Measurements from ENCODE around the gene SLC6A19. TPM values are rescaled to one million over a fixed set of nuclear protein-coding genes. Genes with fewer than 3 reads are reported as not detected.

Gene SLC6A19
- total RNA-seq, 2 experiments from 2014 or later: not detected

- H3K4me1 ChIP-seq (ENCODE audit: insufficient read depth, low read length): no peaks in the 10 kb centered on the region
- TF ChIP-seq, protein P1, sequence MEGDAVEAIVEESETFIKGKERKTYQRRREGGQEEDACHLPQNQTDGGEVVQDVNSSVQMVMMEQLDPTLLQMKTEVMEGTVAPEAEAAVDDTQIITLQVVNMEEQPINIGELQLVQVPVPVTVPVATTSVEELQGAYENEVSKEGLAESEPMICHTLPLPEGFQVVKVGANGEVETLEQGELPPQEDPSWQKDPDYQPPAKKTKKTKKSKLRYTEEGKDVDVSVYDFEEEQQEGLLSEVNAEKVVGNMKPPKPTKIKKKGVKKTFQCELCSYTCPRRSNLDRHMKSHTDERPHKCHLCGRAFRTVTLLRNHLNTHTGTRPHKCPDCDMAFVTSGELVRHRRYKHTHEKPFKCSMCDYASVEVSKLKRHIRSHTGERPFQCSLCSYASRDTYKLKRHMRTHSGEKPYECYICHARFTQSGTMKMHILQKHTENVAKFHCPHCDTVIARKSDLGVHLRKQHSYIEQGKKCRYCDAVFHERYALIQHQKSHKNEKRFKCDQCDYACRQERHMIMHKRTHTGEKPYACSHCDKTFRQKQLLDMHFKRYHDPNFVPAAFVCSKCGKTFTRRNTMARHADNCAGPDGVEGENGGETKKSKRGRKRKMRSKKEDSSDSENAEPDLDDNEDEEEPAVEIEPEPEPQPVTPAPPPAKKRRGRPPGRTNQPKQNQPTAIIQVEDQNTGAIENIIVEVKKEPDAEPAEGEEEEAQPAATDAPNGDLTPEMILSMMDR (IDR thresholded peaks at IDR 0.05): no peak
- H3K36me3 ChIP-seq (ENCODE audit: insufficient read depth, low read length): no peaks in the 10 kb centered on the region
- H3K27ac Mint-ChIP-seq: no peak overlapping the region
- no peaks in the 10 kb centered on the region for H3K9me3 Mint-ChIP-seq
- peaks cover 0 to 14% of the 10 kb centered on the region in 2 experiments for H3K9me3 ChIP-seq (ENCODE audit: control insufficient read depth in 1 of 2, insufficient read depth in 1 of 2, low read length in 2 of 2)
- intact Hi-C loops (cut with DNase I, micrococcal nuclease): no loop called here
- no peaks in the 10 kb centered on the region for H3K36me3 Mint-ChIP-seq (ENCODE audit: low read depth)
- H3K27me3 ChIP-seq (ENCODE audit: control insufficient read depth in 1 of 2, insufficient read depth in 2 of 2, low read length in 2 of 2): no peaks in the 10 kb centered on the region
- H3K27me3 Mint-ChIP-seq: no peaks in the 10 kb centered on the region
- H3K4me3 Mint-ChIP-seq: no peak overlapping the region
- H3K4me1 Mint-ChIP-seq (ENCODE audit: low read depth): no peaks in the 10 kb centered on the region
- H3K4me3 ChIP-seq (ENCODE audit: low read length): no peak overlapping the region
- ChIA-PET CTCF (no interaction called here), POLR2A (no interaction called here)
- DNase-seq (no peak), ATAC-seq (ENCODE audit: poor library complexity) (no peak)
- no peak overlapping the region for H3K27ac ChIP-seq (ENCODE audit: low read depth in 1 of 2, low read length in 2 of 2)
These were observed 1.4 kb downstream of the SLC6A19 start for GRCh38 chr5:1202798-1203185.

DNA sequence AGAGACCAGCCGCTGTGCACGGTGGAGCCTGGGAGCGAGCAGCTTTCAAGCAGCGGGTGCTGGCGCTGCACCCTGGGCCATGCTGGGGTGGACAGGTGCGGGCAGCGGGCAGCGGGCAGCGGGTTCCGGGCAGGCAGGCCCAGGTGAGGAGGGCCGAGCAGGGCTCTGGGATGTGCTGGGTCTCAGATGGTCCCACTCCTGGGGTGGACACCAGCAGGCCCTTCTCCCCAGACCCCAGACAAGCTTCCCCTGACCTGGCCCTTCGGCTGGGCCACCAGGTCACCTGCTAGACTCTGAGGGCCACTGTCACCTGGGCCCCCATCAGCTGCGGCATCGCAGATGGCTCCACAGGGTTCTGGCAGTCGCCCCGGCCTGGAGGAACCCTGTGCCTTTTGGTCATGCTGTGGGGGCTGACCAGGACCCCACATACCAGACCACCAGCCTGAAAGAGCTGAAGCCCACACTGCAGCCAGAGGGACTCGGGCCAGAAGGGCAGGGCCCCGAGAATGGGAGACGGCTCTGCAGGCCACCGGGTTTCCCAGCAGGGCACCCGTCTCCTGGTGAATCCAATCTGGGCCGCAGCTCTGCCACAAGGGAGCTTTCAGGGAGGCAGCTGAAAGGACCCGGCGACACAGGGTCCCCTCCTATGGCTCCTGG, 2.0 kb downstream of the SLC6A19 start:
- ATAC-seq (ENCODE audit: poor library complexity): no peak
- H3K27ac Mint-ChIP-seq: no peak overlapping the region
- CTCF ChIA-PET: no interaction called here
- H3K27me3 ChIP-seq (ENCODE audit: control insufficient read depth in 1 of 2, insufficient read depth in 2 of 2, low read length in 2 of 2): no peaks in the 10 kb centered on the region
- H3K9me3 Mint-ChIP-seq: no peaks in the 10 kb centered on the region
- TF ChIP-seq, protein P1 (IDR thresholded peaks at IDR 0.05): no peak
- H3K4me3 ChIP-seq (ENCODE audit: low read length): no peak overlapping the region
- H3K27me3 Mint-ChIP-seq: no peaks in the 10 kb centered on the region
- DNase-seq: no peak
- no peaks in the 10 kb centered on the region for H3K36me3 Mint-ChIP-seq (ENCODE audit: low read depth)
- POLR2A ChIA-PET: no interaction called here
- intact Hi-C loops (cut with DNase I, micrococcal nuclease): no loop called here
- peaks cover 0 to 14% of the 10 kb centered on the region in 2 experiments for H3K9me3 ChIP-seq (ENCODE audit: control insufficient read depth in 1 of 2, insufficient read depth in 1 of 2, low read length in 2 of 2)
- H3K4me1 Mint-ChIP-seq (ENCODE audit: low read depth): no peaks in the 10 kb centered on the region
- no peak overlapping the region for H3K4me3 Mint-ChIP-seq
- H3K36me3 ChIP-seq (ENCODE audit: insufficient read depth, low read length): no peaks in the 10 kb centered on the region
- H3K4me1 ChIP-seq (ENCODE audit: insufficient read depth, low read length): no peaks in the 10 kb centered on the region
- H3K27ac ChIP-seq (ENCODE audit: low read depth in 1 of 2, low read length in 2 of 2): no peak overlapping the region

GRCh38 chr5:1203968-1204692, 2.7 kb downstream of the SLC6A19 start:
- H3K36me3 Mint-ChIP-seq (ENCODE audit: low read depth): no peaks in the 10 kb centered on the region
- H3K4me3 Mint-ChIP-seq: no peak overlapping the region
- H3K27me3 ChIP-seq (ENCODE audit: control insufficient read depth in 1 of 2, insufficient read depth in 2 of 2, low read length in 2 of 2): no peaks in the 10 kb centered on the region
- ChIA-PET CTCF (no interaction called here), POLR2A (no interaction called here)
- H3K27ac ChIP-seq (ENCODE audit: low read depth in 1 of 2, low read length in 2 of 2): no peak overlapping the region
- TF ChIP-seq, protein P1 (IDR thresholded peaks at IDR 0.05): no peak
- no peak overlapping the region for H3K27ac Mint-ChIP-seq
- ATAC-seq (ENCODE audit: poor library complexity) (no peak), DNase-seq (no peak)
- no peak overlapping the region for H3K4me3 ChIP-seq (ENCODE audit: low read length)
- H3K9me3 Mint-ChIP-seq: no peaks in the 10 kb centered on the region
- intact Hi-C loops (cut with DNase I, micrococcal nuclease): no loop called here
- H3K4me1 Mint-ChIP-seq (ENCODE audit: low read depth): no peaks in the 10 kb centered on the region
- no peaks in the 10 kb centered on the region for H3K36me3 ChIP-seq (ENCODE audit: insufficient read depth, low read length)
- no peaks in the 10 kb centered on the region for H3K4me1 ChIP-seq (ENCODE audit: insufficient read depth, low read length)
- peaks cover 0 to 14% of the 10 kb centered on the region in 2 experiments for H3K9me3 ChIP-seq (ENCODE audit: control insufficient read depth in 1 of 2, insufficient read depth in 1 of 2, low read length in 2 of 2)
- no peaks in the 10 kb centered on the region for H3K27me3 Mint-ChIP-seq
